SHP77 (cell line): ENCODE measurements around the gene ACO2.
"Not testable (repeated sequence)": the region's sequence is repeated elsewhere in the genome, so short reads cannot be mapped to it uniquely, and the experiment has no call there.

Source experiments
- DNase-seq, 2 experiments: peaks; one replicate each; lab custom pipeline; 2025; lab: John Stamatoyannopoulos, UW

The ACO2 gene

DNA sequence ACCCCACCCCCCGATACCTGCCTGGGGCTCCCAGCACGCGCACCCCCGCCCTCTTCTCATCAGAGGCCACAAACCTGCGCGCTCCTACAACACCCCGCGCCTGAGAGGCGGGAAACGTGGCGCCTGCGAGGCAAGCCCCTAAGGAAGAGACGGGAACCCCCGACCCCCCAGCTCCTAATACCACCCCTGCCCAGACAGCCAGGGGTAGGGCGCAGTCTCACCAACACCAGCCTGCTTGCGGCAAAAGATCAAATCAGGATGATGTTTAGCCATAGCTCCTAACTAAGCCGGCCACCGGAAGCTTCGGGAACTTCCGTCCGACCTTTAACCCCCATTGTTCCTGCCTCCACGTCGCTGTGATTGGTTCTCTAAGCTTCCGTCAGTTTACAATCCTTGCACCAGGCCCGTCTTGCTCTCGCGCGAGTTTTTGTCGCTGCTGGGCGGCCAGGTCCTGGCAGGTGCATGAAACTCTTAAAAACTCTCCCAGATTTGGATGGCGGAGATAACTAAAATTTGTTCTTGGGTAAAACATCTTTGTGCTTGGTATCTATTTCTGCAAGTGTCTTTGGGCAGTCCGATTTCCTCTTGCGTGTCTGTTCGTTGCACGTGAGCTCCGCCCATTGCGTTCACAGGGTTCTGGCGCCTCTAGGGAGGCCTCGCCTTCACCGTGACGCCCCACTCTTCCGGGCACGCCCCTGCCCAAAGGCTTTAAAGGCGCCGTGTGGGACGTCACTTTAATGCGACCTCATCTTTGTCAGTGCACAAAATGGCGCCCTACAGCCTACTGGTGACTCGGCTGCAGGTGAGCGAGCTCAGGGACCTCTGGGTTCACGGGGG, at the start of gene ACO2, which contains the start of gene PHF5A:
Gene ACO2, plus strand, starts transcription at position 737 of the 837 bp plus-strand sequence. Its CDS starts 30 bp downstream, at position 767.
Gene PHF5A, minus strand, starts transcription at position 312 of the 837 bp plus-strand sequence. Its CDS starts 39 bp downstream, at position 273.
- DNase-seq = peak; percentile 95 to 96

DNA sequence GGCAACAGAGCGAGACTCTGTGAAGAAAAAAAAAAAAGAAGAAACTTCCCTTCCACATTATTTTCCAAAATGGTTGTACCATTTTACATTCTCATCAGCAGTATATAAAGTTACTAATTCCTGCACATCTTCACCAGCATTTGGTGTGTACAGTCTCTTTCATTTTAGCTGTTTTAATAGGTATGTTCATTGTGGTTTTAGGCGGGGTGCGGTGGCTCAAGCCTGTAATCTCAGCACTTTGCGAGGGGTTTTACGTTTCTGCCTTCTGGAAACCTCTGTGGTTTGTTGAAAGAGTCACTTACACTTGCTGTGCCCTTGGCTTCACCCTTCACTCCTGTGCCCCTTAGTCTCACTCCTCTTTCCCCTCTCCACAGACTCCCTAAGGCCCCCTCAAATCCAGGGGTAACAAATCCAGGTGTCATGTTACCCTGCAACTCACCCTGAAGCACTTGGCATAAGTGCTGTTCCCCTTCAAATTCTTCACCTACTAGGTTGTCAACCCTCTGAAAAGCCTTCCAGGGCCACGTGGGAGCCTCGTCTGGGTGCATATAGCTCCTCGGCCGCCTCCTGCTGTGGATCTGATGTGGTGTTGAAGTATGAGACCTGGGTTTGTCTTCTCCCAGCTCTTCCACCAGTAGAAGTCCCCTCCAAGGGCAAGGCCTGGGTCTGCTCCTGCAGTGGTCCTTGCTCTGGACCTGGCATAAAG, 43.1 kb upstream of the ACO2 start:
- no peak for DNase-seq

DNA sequence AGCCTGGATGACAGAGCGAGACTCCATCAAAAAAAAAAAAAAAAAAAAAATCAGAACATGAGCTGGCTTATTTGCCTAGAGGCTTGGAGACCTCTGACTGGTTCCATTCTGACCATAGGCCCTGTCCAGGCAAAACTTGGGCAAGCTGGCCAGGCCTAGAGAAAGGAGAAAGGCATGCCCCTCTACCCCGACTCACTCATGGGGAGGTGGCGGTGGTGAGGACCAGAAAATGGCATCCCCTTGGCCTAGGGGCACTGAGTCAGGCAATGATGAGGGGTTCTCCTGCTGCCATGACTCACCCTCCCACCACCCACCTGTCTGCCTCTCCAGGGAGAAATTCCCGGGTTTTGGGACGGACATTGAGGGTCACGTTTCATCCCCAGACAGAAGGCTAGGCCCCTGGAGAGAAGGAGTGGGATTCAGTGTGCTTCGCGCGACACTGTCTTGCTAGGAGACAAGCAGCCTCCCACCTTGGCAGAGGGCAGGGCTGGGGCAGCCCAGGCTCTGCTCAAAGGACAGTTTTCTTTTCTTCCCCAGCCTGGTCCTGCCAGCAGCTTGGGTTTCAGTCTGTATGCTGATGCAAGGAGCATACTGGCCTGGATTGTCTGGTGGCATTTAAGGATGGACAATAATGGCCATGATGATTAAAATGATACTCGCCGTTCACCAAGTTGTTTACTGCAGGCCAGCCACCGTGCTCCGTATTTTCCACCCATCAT, 39.5 kb upstream of the ACO2 start:
- no peak for DNase-seq

DNA sequence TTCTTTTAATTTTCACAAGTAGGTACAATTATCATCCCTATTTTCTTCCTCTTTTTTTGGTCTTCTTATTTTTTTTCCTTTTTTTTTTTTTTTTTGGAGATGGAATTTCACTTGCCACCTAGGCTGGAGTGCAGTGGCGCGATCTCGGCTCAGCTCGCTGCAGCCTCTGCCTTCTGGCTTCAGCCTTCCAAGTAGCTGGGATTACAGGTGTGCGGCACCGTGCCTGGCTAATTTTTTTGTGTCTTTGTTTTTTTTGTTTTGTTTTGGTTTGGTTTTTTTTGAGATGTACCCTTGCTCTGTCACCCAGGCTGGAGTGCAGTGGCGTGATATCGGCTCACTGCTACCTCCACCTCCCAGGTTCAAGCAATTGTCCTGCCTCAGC, 39.0 kb upstream of the ACO2 start:
- DNase-seq = no peak

DNA sequence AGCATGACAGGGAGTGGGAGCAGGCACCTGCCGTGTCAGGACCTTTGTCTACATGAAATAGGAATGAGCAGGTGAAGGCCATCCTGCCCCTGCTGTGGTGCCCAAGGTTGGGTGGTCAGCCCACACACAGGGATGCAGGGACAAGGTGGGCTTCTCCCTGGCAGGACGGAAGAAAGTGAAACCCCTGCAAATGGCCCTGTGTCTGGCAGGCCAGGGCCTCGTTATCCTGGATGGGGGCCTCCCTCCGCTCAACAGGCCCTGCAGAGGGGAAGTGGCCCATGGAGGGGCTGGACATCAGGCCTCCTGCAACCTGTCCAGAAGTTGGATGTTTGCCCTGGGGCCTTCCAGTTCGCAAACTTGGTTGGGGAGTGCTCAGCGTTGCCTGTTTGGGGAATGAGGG, 37.3 kb upstream of the ACO2 start:
- DNase-seq = no peak

DNA sequence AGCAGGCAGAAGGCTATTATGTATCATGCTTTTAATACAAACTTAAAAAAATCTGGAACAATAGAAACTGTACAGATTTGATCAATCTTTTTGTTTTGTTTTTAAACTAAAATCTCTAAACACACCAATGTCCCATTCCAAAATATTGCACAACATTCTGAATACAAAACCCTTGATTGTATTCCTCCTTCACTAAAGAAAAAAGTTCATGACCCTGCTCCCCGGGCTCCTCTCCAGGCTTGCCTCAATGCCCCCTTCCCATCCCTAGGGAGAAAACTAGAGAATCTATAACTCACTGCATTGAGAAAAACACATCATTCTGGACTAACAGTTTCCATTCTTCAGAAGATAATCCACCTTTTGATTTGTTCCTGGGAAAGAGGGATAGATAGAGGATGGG, 35.4 kb upstream of the ACO2 start:
- not testable (repeated sequence) for DNase-seq

DNA sequence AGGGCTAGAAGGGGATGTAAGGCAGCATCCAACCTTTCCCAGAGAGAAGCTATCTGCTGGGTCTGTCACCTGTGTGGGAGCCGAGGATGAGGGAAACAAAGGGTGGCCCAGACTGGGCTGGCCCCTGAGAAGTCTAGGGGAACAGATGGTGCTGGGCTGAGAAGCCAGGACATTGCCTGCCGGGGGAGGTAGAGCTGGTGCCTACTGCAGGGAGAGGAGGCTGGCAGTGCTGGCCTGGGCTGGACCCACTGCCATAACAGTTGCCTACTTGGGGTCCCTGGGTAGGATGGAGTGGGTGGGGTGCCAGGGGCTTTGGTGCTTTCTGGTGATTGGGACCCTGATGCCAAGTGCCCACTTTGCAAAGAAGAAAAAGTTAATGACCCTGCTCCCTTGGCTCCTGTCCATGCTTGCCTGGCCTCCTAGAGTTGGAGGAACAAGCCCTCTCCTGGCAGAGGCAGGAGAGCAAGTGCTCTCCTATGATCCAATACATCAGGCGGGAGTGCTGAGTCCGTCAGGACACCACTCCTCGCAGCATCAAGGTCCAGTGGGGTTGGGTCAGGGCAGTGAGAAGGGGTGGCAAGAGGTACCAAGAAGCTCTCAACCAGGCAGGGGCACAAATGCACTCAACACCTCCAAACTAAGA, 34.4 kb upstream of the ACO2 start:
- DNase-seq = not testable (repeated sequence)

DNA sequence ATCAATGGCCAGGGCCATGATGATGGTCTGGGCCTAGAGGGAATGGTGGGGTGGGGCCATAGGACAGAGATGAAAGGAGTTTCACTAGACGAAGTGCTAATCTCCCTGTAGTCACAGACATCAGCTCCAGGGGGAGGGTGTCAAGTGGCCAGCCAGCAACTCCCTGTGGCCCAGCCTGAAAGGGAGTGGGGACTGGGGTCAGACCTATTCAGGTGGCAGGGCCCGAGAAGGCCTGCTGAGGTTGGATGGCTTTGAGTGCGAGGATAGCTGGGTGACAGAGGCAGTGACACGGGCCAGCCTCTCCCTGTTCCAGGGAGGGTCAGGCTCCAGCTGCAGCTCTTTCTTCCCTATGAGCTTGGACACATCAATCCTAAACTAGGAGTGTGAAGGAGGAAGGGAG, 33.4 kb upstream of the ACO2 start:
- no peak for DNase-seq

DNA sequence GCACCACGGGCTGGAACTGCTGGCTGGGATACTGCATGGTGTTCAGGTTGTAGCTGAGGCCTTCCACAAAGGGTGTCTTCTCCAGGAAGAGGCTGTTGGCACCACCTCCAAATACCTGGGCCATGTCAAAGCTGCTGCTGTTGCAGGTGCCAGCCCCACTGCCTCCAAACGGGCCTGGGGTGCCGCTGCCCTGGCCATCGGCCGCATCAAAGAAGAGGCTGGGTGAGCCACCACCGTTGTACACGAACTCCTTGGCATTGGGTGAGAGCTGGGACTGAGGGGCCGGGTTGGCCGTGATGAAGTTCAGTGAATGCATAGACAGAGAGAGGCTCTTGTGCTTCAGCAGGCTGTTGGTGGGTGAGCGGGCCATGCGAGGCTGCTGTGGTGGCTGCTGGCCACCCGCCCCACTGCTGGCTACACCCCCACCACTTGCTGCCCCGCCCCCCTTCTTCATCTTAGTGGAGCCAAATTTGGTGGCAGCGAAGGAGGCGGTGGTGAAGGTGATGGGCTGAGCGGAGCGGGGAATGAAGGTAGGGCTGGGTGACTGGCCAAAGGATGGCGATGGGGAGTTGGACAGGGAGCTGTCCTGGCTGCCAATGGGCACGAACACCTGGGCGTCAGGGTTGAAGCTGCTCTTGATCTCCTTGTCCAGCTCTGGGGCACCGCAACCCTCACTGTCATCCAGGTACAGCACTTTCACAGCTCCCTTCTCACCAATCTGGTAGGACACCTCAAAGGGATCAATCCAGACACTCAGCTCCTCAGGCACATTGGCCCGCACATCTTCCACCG, 32.4 kb upstream of the ACO2 start:
- DNase-seq = no peak

DNA sequence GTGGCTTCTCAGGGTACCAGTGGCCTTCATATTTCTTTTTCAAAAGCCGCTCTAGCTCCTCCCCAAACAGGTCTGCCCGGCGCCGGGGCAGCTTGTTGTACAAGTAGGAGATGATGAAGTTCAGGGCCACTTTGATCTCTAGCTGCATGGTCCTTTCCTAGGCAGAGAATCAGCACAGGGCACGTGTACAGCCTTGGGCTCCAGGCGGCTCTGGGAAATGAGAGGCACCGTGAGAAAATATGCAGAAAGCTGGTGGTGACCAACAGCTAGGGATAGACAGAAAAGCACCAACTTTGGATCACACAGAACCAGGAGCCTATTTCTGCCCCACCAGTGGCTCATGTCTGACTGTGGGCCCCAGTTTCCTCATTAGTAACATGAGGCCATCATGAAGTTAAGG, 31.7 kb upstream of the ACO2 start:
- DNase-seq = no peak

DNA sequence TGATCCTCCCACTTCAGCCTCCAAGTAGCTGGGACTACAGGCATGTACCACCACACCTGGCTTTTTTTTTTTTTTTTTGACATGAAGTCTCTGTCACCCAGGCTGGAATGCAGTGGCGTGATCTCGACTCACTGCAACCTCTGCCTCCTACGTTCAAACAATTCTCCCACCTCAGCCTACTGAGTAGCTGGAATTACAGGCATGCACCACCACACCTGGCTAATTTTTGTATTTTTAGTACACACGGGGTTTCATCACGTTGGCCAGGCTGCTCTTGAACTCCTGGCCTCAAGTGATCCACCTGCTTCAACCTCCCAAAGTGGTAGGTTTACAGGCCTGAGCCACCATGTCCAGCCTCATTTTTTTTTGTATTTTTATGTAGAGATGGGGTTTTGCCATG, 28.4 kb upstream of the ACO2 start:
- not testable (repeated sequence) for DNase-seq

DNA sequence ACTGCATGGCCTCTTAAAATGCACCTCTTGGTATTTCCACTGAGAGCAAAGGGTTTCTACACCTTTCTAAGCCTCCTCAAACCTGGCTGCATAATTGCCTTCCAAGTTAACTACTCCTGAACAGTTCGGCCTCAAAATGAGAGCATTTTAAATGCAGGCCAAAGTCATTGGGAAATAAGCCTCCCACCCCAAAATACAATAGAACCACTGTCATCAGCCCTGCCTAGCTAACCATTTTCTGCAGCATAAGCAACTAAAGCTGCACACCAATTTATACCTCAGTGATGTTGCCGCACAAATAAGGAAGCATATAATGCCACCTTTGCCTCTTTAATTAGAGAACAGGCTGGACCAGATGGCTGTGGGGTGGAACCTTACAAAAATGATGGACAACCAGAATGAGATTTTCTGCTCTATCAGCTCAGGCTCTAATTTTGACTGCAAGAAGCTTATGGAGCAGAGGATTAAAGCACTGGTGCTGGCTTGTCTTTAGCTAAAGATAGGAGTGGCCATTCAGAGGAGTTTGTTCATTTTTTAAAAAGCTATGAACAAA, 26.6 kb upstream of the ACO2 start:
- DNase-seq = no peak

DNA sequence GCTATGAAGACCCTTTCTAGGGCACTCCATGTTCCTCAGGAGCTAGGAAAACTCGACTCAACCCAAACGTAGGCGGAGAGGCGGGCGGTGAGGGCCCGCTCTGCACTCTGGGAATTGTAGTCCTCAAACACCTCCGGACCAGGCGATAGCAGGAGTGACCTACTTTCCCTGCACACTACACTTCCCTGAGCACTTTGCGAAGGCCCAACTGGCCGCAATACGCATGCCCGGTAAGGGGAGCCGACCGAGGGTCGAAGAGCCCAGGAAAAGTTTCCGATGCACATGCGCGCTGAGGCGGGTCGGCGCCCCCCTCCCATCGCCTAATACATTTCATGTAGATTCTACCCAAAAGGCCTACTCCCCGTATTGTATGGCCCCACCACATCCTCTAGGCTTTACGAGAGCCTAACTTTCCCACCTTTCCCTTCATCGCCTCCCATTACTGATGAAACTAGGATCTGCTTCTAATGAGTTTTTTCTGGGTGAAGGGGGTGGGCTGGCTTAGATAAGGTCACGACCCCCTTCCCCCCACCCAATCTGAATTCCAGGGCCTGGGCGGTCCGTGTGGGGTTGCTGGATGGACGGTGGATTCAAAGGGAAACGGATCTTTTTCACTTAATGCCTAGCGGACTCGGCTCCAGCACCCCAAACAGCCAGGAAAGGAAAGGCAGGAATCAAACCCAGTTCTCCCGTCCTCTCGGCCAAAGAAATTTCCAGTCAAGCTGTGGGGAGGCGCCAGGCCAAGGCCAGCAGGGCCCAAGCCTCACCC, 24.4 kb upstream of the ACO2 start:
- peak; percentile 97 for DNase-seq

DNA sequence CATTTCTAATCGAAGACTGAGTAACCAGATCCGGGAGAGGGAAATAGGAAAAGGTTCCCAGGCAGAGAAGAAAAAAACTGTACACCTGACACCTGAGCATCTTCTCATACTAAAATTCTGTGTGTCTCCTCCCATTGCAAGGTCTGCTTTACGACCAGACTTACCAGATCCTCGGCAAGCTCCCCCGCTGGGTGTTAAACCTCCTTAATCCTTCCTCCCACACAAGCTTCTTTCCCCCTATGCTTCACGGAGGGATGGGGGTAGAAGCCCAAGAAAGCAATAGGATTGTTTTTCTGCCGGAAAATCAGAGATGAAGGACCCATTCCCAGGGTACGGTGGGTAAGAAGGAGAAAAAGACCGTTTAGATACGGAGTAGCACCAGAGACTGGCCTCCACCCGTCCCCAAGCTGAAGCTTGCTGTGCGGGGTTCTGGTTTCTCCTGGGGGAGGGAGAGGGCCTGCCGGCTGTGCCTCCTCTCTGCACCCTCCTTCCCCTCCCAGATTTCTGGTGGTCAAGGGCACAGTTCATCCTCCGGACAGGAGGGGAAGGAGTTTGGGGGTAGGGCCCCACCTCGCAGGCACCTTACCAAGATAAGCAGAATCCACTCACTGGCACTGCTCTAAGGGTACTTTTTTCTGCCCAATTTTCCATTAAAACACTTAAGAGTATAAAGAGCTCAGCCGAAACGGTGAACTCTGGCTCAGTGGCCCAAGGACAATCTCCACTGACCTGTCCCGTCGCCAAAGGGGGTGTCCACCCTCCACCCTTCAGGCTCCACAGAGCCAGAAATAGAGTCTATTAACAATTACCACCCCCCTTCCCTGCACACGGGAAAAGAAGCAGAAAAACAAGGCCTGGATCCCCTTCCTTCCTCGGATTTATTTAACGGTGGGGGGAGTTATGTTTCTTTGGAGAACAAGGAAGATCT, 23.5 kb upstream of the ACO2 start:
- peak in 1 of 2 experiments; percentile 15 for DNase-seq

DNA sequence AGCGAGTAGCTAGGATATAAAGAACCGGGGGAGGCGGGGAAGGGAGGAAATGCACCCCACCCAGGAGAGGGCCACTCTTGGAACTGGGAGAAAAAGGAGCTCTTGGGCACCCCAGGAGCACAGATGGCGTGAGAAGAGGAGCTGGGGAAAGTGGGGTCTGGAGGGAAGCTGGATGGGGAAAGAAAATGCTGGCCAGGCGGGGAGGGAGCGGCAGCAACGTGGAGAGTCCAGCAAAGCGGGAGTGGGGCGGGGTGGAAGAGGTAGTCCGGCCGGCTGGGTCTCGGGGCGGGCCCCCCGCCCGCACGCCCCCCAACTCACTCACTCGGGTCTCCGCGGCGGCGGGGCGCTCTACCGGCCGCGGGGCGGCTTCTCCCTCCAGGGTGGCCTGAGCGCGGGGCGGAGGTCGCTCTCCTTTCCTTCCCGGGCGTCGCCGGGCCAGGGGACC, 22.8 kb upstream of the ACO2 start:
- no peak for DNase-seq

DNA sequence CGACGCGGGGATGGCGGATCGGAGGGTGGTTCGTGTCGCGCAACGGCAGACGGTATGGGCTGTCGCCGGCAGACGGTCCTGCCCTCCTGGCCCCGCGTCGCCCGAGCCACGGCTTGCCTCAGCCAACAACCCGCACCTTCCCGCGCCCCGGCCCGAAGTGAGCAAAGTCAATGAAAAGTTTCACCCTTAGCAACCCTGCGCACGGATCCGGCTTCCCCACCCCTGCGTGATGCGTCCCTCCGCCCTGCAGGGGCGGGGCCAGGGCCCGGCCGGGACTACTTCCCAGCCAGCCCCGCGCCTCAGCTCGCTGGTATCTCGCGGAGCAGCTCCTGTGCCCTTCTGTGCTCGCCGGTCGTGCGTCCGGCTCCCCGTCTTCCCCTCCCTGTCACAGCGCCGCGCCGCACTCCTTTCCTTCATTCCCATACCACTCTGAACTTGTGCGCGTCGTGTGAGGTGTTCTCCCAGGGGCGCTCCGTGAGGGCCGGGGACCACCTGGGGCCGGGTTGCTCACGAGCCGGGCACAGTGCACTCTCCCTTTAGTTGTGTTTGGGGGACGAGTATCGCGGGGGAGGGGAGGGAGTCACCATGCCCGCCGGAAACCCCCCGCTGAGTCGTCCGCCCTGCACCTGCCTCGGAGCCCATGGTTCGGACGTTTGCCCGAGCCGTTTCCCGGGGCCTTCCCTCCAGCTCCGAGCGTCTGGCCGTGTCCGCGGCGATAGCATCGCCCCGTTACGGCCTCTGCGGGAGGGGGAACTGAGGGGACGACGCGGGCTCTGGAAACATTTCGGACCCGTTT, 22.1 kb upstream of the ACO2 start, which contains the start of gene TOB2:
Gene TOB2, minus strand, starts transcription at position 163 of the 796 bp plus-strand sequence. CDS start 9,456 bp downstream, outside the sequence.
- peak; percentile 86 to 90 for DNase-seq

DNA sequence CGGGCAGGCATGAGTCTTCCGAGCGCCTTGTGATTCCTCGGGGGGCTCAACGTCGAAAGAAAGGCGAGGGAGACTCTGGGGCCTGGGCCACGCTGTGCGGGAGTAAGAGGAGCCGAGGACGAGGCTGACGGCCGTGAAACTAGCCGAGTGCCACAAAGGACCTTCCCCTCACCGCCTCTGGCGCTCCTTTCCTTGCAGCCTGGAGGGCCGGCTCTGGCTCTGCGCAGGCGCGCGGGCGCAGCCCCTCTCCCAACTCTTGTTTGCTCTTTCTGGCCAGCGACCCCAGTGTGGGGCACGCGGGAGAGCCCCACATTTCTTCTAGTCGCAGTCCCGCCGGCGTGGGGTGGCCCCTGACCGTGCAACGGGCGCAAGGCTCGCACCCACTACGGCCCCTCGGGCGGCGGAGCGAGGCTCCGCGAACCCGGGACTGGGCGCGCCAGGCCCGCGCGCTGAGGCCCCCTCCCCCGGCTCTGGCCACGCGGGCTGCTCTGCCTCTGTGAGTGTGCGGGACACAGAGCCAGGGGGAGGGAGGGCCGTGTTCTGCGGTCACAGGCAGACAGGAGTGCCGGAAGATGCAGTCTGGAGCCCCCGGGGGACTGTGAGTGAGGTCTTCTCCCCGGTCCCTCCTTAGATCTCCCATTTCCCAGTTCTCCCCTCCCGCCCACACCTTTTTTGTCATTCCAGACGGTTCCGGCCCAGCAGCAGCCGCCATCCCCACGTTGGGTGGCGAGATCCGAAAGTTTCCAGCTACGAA, 21.3 kb upstream of the ACO2 start:
- peak in 1 of 2 experiments; percentile 73 for DNase-seq
